Astrocyte of the cerebellum (primary cell): ENCODE measurements around the gene CCDC171.

Experiments used
- DNase-seq: peaks from one replicate; pipeline ENCODE4 v3.0.0-alpha.2; 2011; ENCODE audit warnings: low read depth
- H3K4me3 ChIP-seq: 2 replicates; pipeline ENCODE4 v1.5.1; 2011; ENCODE audit warnings: mild to moderate bottlenecking, low read depth, low read length, moderate library complexity
- CTCF ChIP-seq: IDR thresholded peaks from 2 replicates; pipeline ENCODE4 v1.5.1; 2012; ENCODE audit warnings: low read length, low read depth, moderate library complexity, mild to moderate bottlenecking; ENCODE audit errors: missing control alignments
- in situ Hi-C: cut with HindIII; loops from 2 replicates; pipeline ENCODE4 v1.10.0; 2017; ENCODE audit warnings: low sequenced_read_pairs

Gene CCDC171

GRCh38 chr9:15711931-15712330 is 159.1 kb downstream of the CCDC171 start:
- no peak for DNase-seq
- no peak overlapping the region for H3K4me3 ChIP-seq
- in situ Hi-C loops = no loop called here
- TF ChIP-seq CTCF = no peak

DNA sequence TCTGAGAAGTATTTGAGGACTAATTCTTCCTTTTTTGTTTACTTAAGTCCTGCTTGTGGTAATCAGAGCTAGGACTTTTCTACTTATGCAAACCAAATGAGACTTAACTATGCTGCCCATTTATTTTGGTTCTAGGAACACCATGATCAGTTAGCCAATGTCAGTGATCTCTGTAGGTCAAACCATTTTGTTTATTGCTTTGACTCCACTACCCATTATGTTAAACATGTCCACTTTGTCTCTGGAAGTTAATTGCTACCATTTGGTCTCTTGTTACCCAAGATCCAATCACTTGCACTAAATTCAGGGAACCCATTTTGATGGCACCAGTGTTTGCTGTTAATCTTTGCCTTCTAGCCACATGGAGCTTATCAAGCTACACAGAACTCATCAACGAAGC is 161.9 kb downstream of the CCDC171 start:
- TF ChIP-seq CTCF = no peak
- in situ Hi-C loops = no loop called here
- DNase-seq = no peak
- no peak overlapping the region for H3K4me3 ChIP-seq

DNA sequence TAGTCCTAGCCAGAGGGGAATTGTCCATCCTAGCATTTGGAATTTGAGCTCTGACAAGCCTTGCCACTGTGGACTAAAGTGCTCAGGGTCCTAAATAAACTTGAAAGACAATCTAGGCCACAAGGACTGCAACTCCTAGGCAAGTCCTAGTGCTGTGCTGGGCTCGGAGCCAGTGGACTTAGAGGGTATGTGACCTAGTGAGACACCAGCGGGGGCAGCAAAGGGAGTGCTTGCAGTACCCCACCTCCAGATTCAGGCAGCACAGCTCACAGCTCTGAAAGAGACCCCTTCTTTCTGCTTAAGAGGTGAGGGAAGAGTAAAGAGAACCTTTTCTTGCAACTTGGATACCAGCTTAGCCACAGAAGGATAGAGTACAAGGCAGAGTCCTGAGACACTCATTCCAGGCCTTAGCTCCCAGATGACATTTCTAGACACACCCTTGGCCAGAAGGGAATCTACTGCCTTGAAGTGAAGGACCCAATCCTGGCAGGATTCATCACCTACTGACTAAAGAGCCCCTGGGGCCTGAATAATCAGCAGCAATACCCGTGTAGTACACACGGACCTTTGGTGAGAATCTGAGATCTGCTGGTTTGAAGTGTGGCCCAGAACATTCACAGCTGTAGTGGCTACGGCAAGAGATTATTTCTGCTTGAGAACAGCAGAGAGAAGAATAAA is 164.6 kb downstream of the CCDC171 start:
- TF ChIP-seq CTCF = no peak

DNA sequence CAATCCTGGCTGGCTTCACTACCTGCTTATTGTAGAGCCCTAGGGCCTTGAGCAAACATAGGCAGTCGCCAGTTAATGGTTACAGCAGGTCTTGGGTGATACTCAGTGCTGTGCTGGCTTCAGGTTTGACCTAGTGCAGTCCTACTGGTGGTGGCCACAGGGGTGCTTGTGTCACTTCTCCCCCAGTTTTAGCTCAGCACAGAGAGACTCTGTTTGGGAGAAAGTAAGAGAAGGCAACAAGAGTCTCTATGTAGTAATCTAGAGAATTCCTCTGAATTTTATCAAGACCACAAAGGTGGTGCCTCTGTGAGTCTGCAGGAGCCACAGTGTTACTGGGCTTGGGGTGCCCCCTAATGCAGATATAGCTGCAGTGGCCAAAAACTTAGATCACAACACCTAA is 165.6 kb downstream of the CCDC171 start:
- no peak for DNase-seq
- in situ Hi-C loops = no loop called here
- H3K4me3 ChIP-seq = no peak overlapping the region
- no peak for TF ChIP-seq CTCF

More for the DNA sequence above, 164.6 kb downstream of the CCDC171 start:
- DNase-seq = no peak
- H3K4me3 ChIP-seq = no peak overlapping the region
- in situ Hi-C loops = no loop called here

GRCh38 chr9:15720861-15721260 is 168.0 kb downstream of the CCDC171 start:
- in situ Hi-C loops = no loop called here
- H3K4me3 ChIP-seq = no peak overlapping the region
- DNase-seq = no peak
- TF ChIP-seq CTCF = no peak

GRCh38 chr9:15722888-15723287 is 170.0 kb downstream of the CCDC171 start:
- peak; percentile 83 for DNase-seq
- H3K4me3 ChIP-seq = no peak overlapping the region
- no peak for TF ChIP-seq CTCF
- in situ Hi-C loops = no loop called here
